H1 (cell line): ENCODE measurements around the gene TEK. TPM values are rescaled to one million over a fixed set of nuclear protein-coding genes. Genes with fewer than 3 reads are reported as not detected.

ENCODE experiments used
- CTCF ChIA-PET: fragments of 300-600 bp; sonication (Branson Sonifier 250); formaldehyde crosslinking; loops from one replicate; lab custom pipeline; 2021; ENCODE audit not compliant: partially characterized antibody; lab: Charles Lee
- POLR2A ChIA-PET: fragments of 300-600 bp; sonication (Branson Sonifier 250); formaldehyde crosslinking; loops from one replicate; lab custom pipeline; 2021; ENCODE audit warnings: inconsistent platforms; ENCODE audit not compliant: partially characterized antibody; lab: Charles Lee
- DNase-seq, 2 experiments: peaks; one replicate each; pipeline versions ENCODE4 v3.0.0 to v3.0.0-alpha.2; 2010 to 2022; ENCODE audit warnings: low spot score in 2 of 2, low read depth in 1 of 2, mixed read lengths in 1 of 2
- FAIRE-seq: peaks from 2 replicates; lab custom pipeline; 2011; peaks lifted over from hg19 to GRCh38; lab: Jason Lieb, UNC
- H2AFZ ChIP-seq: 2 replicates; pipeline ENCODE4 v1.8.1; 2012; ENCODE audit warnings: low read length, inconsistent platforms
- H2AK5ac ChIP-seq: 2 replicates; pipeline ENCODE4 v1.6.1; 2013; ENCODE audit warnings: low read depth, low read length
- H2BK120ac ChIP-seq: replicated peaks from 2 replicates; pipeline ENCODE3; 2013; ENCODE audit warnings: low read depth, low read length, inconsistent platforms
- H2BK12ac ChIP-seq: 2 replicates; pipeline ENCODE4 v1.6.1; 2013; ENCODE audit warnings: low read depth, low read length
- H2BK15ac ChIP-seq: 2 replicates; pipeline ENCODE4 v1.6.1; 2013; ENCODE audit warnings: low read length
- H2BK20ac ChIP-seq: 2 replicates; pipeline ENCODE4 v1.6.1; 2013; ENCODE audit warnings: low read length
- H2BK5ac ChIP-seq: 2 replicates; pipeline ENCODE4 v1.6.1; 2013; ENCODE audit warnings: low read depth, low read length
- H3K14ac ChIP-seq: 2 replicates; pipeline ENCODE4 v1.6.1; 2013; ENCODE audit warnings: inconsistent platforms; ENCODE audit not compliant: insufficient read length
- H3K18ac ChIP-seq: 2 replicates; pipeline ENCODE4 v1.6.1; 2013; ENCODE audit warnings: low read length; ENCODE audit errors: extremely low read depth
- H3K23ac ChIP-seq: 2 replicates; pipeline ENCODE4 v1.6.1; 2013; ENCODE audit warnings: inconsistent platforms; ENCODE audit not compliant: insufficient read length
- H3K23me2 ChIP-seq: 2 replicates; pipeline ENCODE4 v1.6.1; 2013; ENCODE audit warnings: low read depth, low read length
- H3K27ac ChIP-seq: 2 replicates; pipeline ENCODE4 v1.6.1; 2011; ENCODE audit warnings: low read depth, low read length, inconsistent platforms
- H3K27me3 ChIP-seq, 4 experiments: replicated peaks in 1 of 4; 1 replicate in 1 of 4; 2 replicates in 3 of 4; pipeline versions ENCODE4 v1.6.1 to v1.8.1; 2011 to 2013; ENCODE audit warnings: low read length in 3 of 4, mild to moderate bottlenecking in 3 of 4, inconsistent platforms in 2 of 4, mixed read lengths in 2 of 4, moderate library complexity in 1 of 4; ENCODE audit not compliant: control insufficient read depth in 3 of 4, insufficient read depth in 3 of 4; ENCODE audit errors: extremely low read depth in 1 of 4
- H3K36me3 ChIP-seq, 4 experiments: 2 replicates each; pipeline versions ENCODE4 v1.6.1 to v1.8.1; 2011 to 2013; ENCODE audit warnings: mild to moderate bottlenecking in 4 of 4, low read length in 3 of 4, moderate library complexity in 2 of 4, control low read depth in 1 of 4, inconsistent platforms in 1 of 4; ENCODE audit not compliant: insufficient read depth in 4 of 4, control insufficient read depth in 2 of 4
- H3K4ac ChIP-seq: replicated peaks from 2 replicates; pipeline ENCODE3; 2013; ENCODE audit warnings: low read length, low read depth, mixed read lengths, inconsistent platforms; ENCODE audit not compliant: insufficient read length
- H3K4me1 ChIP-seq, 4 experiments: replicated peaks in 1 of 4; 1 replicate in 1 of 4; 2 replicates in 3 of 4; pipeline versions ENCODE4 v1.6.1 to v1.8.1; 2011 to 2013; ENCODE audit warnings: low read length in 3 of 4, inconsistent platforms in 2 of 4, mixed read lengths in 1 of 4; ENCODE audit not compliant: insufficient read depth in 4 of 4, control insufficient read depth in 3 of 4
- H3K4me2 ChIP-seq, 2 experiments: 2 replicates each; pipeline versions ENCODE4 v1.6.1 to v1.8.1; 2011 to 2013; ENCODE audit warnings: low read depth in 2 of 2, low read length in 2 of 2, control low read depth in 1 of 2, inconsistent platforms in 1 of 2, mild to moderate bottlenecking in 1 of 2; ENCODE audit not compliant: insufficient read depth in 1 of 2
- H3K4me3 ChIP-seq, 4 experiments: fragments of 200-600, 300-600 bp in 1 of 4; sonication (generic), shearing (Covaris generic), sonication (Bioruptor Twin) in 1 of 4; 2 replicates each; pipeline versions ENCODE4 v1.5.1 to v1.8.1; 2011 to 2016; ENCODE audit warnings: low read length in 4 of 4, low read depth in 3 of 4, control low read depth in 2 of 4, inconsistent platforms in 2 of 4, mild to moderate bottlenecking in 2 of 4, mixed read lengths in 1 of 4, moderate library complexity in 1 of 4; ENCODE audit not compliant: insufficient read depth in 2 of 4; ENCODE audit errors: extremely low read depth in 1 of 4
- H3K56ac ChIP-seq: replicated peaks from 2 replicates; pipeline ENCODE3; 2013; ENCODE audit warnings: low read depth, mild to moderate bottlenecking, mixed read lengths, low read length, inconsistent platforms; ENCODE audit not compliant: insufficient read length
- H3K79me1 ChIP-seq: 2 replicates; pipeline ENCODE4 v1.6.1; 2013; ENCODE audit warnings: low read depth, low read length, control low read depth
- H3K79me2 ChIP-seq, 2 experiments: 2 replicates each; pipeline versions ENCODE4 v1.6.1 to v1.8.1; 2012 to 2013; ENCODE audit warnings: low read length in 2 of 2, mild to moderate bottlenecking in 2 of 2, inconsistent platforms in 1 of 2; ENCODE audit not compliant: insufficient read depth in 2 of 2, control insufficient read depth in 1 of 2
- H3K9ac ChIP-seq, 4 experiments: replicated peaks in 1 of 4; 1 replicate in 1 of 4; 2 replicates in 3 of 4; pipeline versions ENCODE4 v1.6.1 to v1.8.1; 2011 to 2013; ENCODE audit warnings: low read depth in 3 of 4, low read length in 3 of 4, control low read depth in 2 of 4, mild to moderate bottlenecking in 2 of 4, moderate library complexity in 2 of 4, inconsistent platforms in 1 of 4; ENCODE audit errors: extremely low read depth in 1 of 4
- H3K9me3 ChIP-seq, 2 experiments: 2 replicates each; pipeline versions ENCODE4 v1.6.1 to v1.8.1; 2012 to 2013; ENCODE audit warnings: mild to moderate bottlenecking in 2 of 2, moderate library complexity in 2 of 2, control low read depth in 1 of 2, inconsistent platforms in 1 of 2, low read depth in 1 of 2, low read length in 1 of 2, mixed read lengths in 1 of 2; ENCODE audit not compliant: insufficient read depth in 2 of 2
- H4K20me1 ChIP-seq, 2 experiments: replicated peaks in 1 of 2; 2 replicates each; pipeline versions ENCODE3 to v1.8.1; 2011 to 2013; ENCODE audit warnings: inconsistent platforms in 2 of 2, low read length in 2 of 2, mild to moderate bottlenecking in 1 of 2; ENCODE audit not compliant: insufficient read depth in 2 of 2, control insufficient read depth in 1 of 2
- H4K5ac ChIP-seq: 2 replicates; pipeline ENCODE4 v1.6.1; 2013; ENCODE audit warnings: low read length, low read depth, mixed read lengths, inconsistent platforms; ENCODE audit not compliant: insufficient read length
- H4K8ac ChIP-seq: 2 replicates; pipeline ENCODE4 v1.8.0; 2013; ENCODE audit warnings: mild to moderate bottlenecking, moderate library complexity, low read length, inconsistent platforms; ENCODE audit not compliant: insufficient read depth; ENCODE audit errors: extremely low read depth
- H4K91ac ChIP-seq: replicated peaks from 2 replicates; pipeline ENCODE3; 2013; ENCODE audit warnings: low read length, mixed read lengths, inconsistent platforms; ENCODE audit not compliant: insufficient read length
- CBX8 ChIP-seq: fragments of 300-800, 300-1000 bp; sonication (generic); IDR thresholded peaks from 2 replicates; pipeline ENCODE4 v1.7.1; 2016; ENCODE audit warnings: low read depth, low read length, borderline replicate concordance
- polyA plus RNA-seq, 7 experiments: library from polyadenylated mRNA; depleted of rRNA in 3 of 7; stranded (reverse) in 5 of 7; unstranded in 2 of 7; fragments of >200 nt in 5 of 7; fragments of 200-250 nt in 2 of 7; gene quantifications; 1 replicate in 5 of 7; 2 replicates in 1 of 7; 4 replicates in 1 of 7; pipeline versions ENCODE4 v1.2.1 to v1.2.3, GENCODE V29; 2011 to 2013; ENCODE audit warnings: missing spikeins in 2 of 7, mixed read lengths in 2 of 7
- total RNA-seq: library from RNA; stranded (reverse); fragmentation: NEBNext Ultra II Directional; extraction: Animal tissue kit (Norgen Biotek cat#: 25700); gene quantifications from 2 replicates; pipeline ENCODE4 v1.2.1, GENCODE V29; 2021

TEK gene
- total and polyA plus RNA-seq, 2 of the 8 experiments (the other 6 are each of a cell fraction or from before 2014, with no cell fraction given), result 11.0 to 35.8 TPM

DNA sequence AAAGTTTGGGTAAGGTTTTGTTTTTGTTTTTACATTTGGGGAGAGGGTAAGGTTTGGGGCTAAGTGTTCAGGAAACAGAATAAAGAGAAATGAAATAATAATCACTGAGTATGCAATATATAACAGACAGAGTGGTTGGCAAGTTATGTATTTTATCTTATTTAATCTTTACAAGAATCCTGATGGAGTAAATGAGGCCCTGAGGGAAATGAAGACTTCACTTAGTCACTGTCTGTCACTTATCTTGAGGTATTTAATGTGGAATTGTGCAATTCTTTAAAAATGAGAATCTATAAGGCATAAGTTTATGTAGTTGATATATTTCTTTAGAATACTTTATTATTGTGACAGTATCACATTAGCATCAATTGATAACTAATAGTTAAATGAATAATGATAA lies 48.1 kb downstream of the TEK start:
- no peak for DNase-seq
- H2BK120ac ChIP-seq, result no peak overlapping the region
- no peak overlapping the region for H3K14ac ChIP-seq
- POLR2A ChIA-PET, result no interaction called here
- no peak overlapping the region for H2BK20ac ChIP-seq
- no peak overlapping the region for H4K8ac ChIP-seq
- H2BK5ac ChIP-seq, result no peak overlapping the region
- peaks cover 0 to 2% of the 10 kb centered on the region in 2 experiments for H4K20me1 ChIP-seq
- H3K4ac ChIP-seq, result no peak overlapping the region
- FAIRE-seq, result no peak
- H2AK5ac ChIP-seq, result no peak overlapping the region
- no peak overlapping the region for H2BK12ac ChIP-seq
- no peak overlapping the region for H3K27ac ChIP-seq
- H2AFZ ChIP-seq, result no peak overlapping the region
- H3K9ac ChIP-seq, result no peak overlapping the region
- H3K23ac ChIP-seq, result no peak overlapping the region
- H3K56ac ChIP-seq, result no peak overlapping the region
- H4K91ac ChIP-seq, result no peak overlapping the region
- no peak overlapping the region for H3K4me2 ChIP-seq
- no peaks in the 10 kb centered on the region for H3K79me1 ChIP-seq
- H3K4me3 ChIP-seq, result no peak overlapping the region
- no peaks in the 10 kb centered on the region for H3K23me2 ChIP-seq
- H3K36me3 ChIP-seq, result no peaks in the 10 kb centered on the region; a peak in 1 of 8 replicates
- no peak for TF ChIP-seq CBX8
- CTCF ChIA-PET, result interaction anchor here (1.8 kb wide), 1 partner anchor 12 kb away, joined by 5 read pairs; no protein-coding TSS in a partner anchor
- H3K79me2 ChIP-seq, result no peaks in the 10 kb centered on the region
- H3K4me1 ChIP-seq, result no peaks in the 10 kb centered on the region
- no peaks in the 10 kb centered on the region for H3K27me3 ChIP-seq
- no peak overlapping the region for H2BK15ac ChIP-seq
- no peak overlapping the region for H3K18ac ChIP-seq
- H4K5ac ChIP-seq, result no peak overlapping the region
- H3K9me3 ChIP-seq, result no peaks in the 10 kb centered on the region
